OCI-LY3 (cell line): ENCODE data around the gene FGD1.

Experiments
- EZH2phosphoT487 ChIP-seq: fragments of 200-600 bp; shearing (Covaris generic); IDR thresholded peaks from 2 replicates; pipeline ENCODE4 v1.6.1; 2018; ENCODE audit warnings: antibody characterized with exemption, mixed run types, low read depth
- TF ChIP-seq, protein P1 (sequence below): fragments of 200-600, 300-600 bp; sonication (generic); IDR thresholded peaks from 2 replicates; pipeline ENCODE4 v1.5.1; 2014; ENCODE audit warnings: antibody characterized with exemption, low read length, low read depth

DNA sequence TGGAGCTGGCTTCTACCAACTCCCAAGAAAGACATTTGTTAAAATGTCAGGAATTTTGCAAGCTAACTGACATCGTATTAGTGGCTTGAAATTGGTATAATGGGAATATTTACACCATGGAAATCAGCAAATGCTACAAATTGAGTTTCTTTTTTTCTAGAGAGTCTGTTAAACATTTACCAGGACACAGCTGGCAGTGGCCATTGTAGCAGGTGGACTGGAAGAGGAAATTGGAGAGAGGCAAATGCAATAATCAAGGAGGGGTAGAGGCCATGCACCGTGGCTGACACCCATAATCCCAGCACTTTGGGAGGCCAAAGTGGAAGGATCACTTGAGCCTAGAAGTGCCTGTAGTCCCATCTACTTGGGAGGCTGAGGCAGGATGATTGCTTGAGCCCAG, 88.8 kb downstream of the FGD1 start:
- TF ChIP-seq, protein P1, sequence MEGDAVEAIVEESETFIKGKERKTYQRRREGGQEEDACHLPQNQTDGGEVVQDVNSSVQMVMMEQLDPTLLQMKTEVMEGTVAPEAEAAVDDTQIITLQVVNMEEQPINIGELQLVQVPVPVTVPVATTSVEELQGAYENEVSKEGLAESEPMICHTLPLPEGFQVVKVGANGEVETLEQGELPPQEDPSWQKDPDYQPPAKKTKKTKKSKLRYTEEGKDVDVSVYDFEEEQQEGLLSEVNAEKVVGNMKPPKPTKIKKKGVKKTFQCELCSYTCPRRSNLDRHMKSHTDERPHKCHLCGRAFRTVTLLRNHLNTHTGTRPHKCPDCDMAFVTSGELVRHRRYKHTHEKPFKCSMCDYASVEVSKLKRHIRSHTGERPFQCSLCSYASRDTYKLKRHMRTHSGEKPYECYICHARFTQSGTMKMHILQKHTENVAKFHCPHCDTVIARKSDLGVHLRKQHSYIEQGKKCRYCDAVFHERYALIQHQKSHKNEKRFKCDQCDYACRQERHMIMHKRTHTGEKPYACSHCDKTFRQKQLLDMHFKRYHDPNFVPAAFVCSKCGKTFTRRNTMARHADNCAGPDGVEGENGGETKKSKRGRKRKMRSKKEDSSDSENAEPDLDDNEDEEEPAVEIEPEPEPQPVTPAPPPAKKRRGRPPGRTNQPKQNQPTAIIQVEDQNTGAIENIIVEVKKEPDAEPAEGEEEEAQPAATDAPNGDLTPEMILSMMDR = no peak
- no peak for TF ChIP-seq EZH2phosphoT487
